WTC11 (cell line): ENCODE results near the gene CPD. TPM values are rescaled to one million over a fixed set of nuclear protein-coding genes. Genes with fewer than 3 reads are reported as not detected.

ENCODE experiments used
- ATAC-seq: fragments of 200-7000 bp; cut with Tn5 transposase; 2 replicates; pipeline ENCODE4 v1.10.0; 2021; ENCODE audit warnings: mild to moderate bottlenecking, moderate library complexity
- CTCF ChIA-PET: fragments of 300-600 bp; sonication (Branson Sonifier 250); formaldehyde crosslinking; loops from one replicate; lab custom pipeline; 2021; ENCODE audit warnings: antibody characterized with exemption; lab: Charles Lee
- POLR2A ChIA-PET: fragments of 350-600 bp; sonication (Branson Sonifier 250); formaldehyde crosslinking; loops from one replicate; lab custom pipeline; 2021; ENCODE audit warnings: antibody characterized with exemption; lab: Charles Lee
- DNase-seq: peaks from one replicate; pipeline ENCODE4 v3.0.0; 2021; ENCODE audit warnings: low spot score
- H3K27ac Mint-ChIP-seq: 2 replicates; pipeline ENCODE4 v1.8.0; 2021; ENCODE audit warnings: mixed read lengths
- H3K27me3 Mint-ChIP-seq: 2 replicates; pipeline ENCODE4 v1.8.0; 2021; ENCODE audit warnings: low read depth, mild to moderate bottlenecking, moderate library complexity, mixed read lengths
- H3K36me3 Mint-ChIP-seq: 2 replicates; pipeline ENCODE4 v1.8.0; 2021; ENCODE audit warnings: mixed read lengths
- H3K4me1 Mint-ChIP-seq: 2 replicates; pipeline ENCODE4 v1.8.0; 2022; ENCODE audit warnings: mixed read lengths
- H3K4me3 Mint-ChIP-seq: 2 replicates; pipeline ENCODE4 v1.8.0; 2021; ENCODE audit warnings: mild to moderate bottlenecking, moderate library complexity, mixed read lengths
- H3K9me3 Mint-ChIP-seq: 2 replicates; pipeline ENCODE4 v1.8.0; 2021; ENCODE audit warnings: mixed read lengths
- CDX4 ChIP-seq: fragments of 250-450 bp; sonication (Bioruptor Pico); IDR thresholded peaks from 2 replicates; pipeline ENCODE4 v1.9.0; 2021; ENCODE audit warnings: moderate library complexity, mild to moderate bottlenecking, inconsistent platforms, borderline replicate concordance
- CREB1 ChIP-seq: sonication (generic); formaldehyde crosslinking; IDR thresholded peaks from 2 replicates; pipeline ENCODE4 v1.8.0; 2023; ENCODE audit warnings: mild to moderate bottlenecking, missing genetic modification reagents
- FOXJ3 ChIP-seq: sonication (generic); formaldehyde crosslinking; IDR thresholded peaks from 2 replicates; pipeline ENCODE4 v1.9.0; 2021; ENCODE audit warnings: missing genetic modification reagents, mild to moderate bottlenecking, borderline replicate concordance
- FOXK1 ChIP-seq: sonication (generic); formaldehyde crosslinking; IDR thresholded peaks from 2 replicates; pipeline ENCODE4 v1.8.0; 2022; ENCODE audit warnings: mild to moderate bottlenecking, moderate library complexity, missing genetic modification reagents
- FOXP1 ChIP-seq: sonication (generic); formaldehyde crosslinking; IDR thresholded peaks from 2 replicates; pipeline ENCODE4 v1.8.0; 2022; ENCODE audit warnings: missing genetic modification reagents, mild to moderate bottlenecking, moderate library complexity, borderline replicate concordance
- FOXP4 ChIP-seq: sonication (generic); formaldehyde crosslinking; IDR thresholded peaks from 2 replicates; pipeline ENCODE4 v1.8.0; 2022; ENCODE audit warnings: mild to moderate bottlenecking, missing genetic modification reagents
- JUN ChIP-seq: sonication (generic); formaldehyde crosslinking; IDR thresholded peaks from 2 replicates; pipeline ENCODE4 v1.8.0; 2023; ENCODE audit warnings: mild to moderate bottlenecking, missing genetic modification reagents
- MAX ChIP-seq: sonication (generic); formaldehyde crosslinking; IDR thresholded peaks from 2 replicates; pipeline ENCODE4 v1.8.0; 2022; ENCODE audit warnings: mild to moderate bottlenecking, missing genetic modification reagents
- MLX ChIP-seq: sonication (generic); formaldehyde crosslinking; IDR thresholded peaks from 2 replicates; pipeline ENCODE4 v1.8.1; 2023; ENCODE audit warnings: mild to moderate bottlenecking, missing genetic modification reagents, moderate library complexity
- PRRX2 ChIP-seq: fragments of 250-450 bp; sonication (Bioruptor Pico); IDR thresholded peaks from 2 replicates; pipeline ENCODE4 v1.8.0; 2021; ENCODE audit warnings: mild to moderate bottlenecking
- SMAD3 ChIP-seq: sonication (generic); formaldehyde crosslinking; IDR thresholded peaks from 2 replicates; pipeline ENCODE4 v1.8.0; 2022; ENCODE audit warnings: missing genetic modification reagents, mild to moderate bottlenecking, borderline replicate concordance
- SOX15 ChIP-seq: fragments of 250-450 bp; sonication (Bioruptor Pico); IDR thresholded peaks from 2 replicates; pipeline ENCODE4 v1.9.0; 2021; ENCODE audit warnings: mild to moderate bottlenecking
- SP1 ChIP-seq: sonication (generic); formaldehyde crosslinking; conservative IDR thresholded peaks from 2 replicates; pipeline ENCODE4 v1.8.1; 2022; ENCODE audit warnings: missing genetic modification reagents
- TEAD1 ChIP-seq: sonication (generic); formaldehyde crosslinking; IDR thresholded peaks from 2 replicates; pipeline ENCODE4 v1.8.0; 2022; ENCODE audit warnings: mild to moderate bottlenecking, missing genetic modification reagents
- TP53 ChIP-seq: sonication (generic); formaldehyde crosslinking; IDR thresholded peaks from 2 replicates; pipeline ENCODE4 v1.8.1; 2023; ENCODE audit warnings: mild to moderate bottlenecking, missing genetic modification reagents
- USF2 ChIP-seq: sonication (generic); formaldehyde crosslinking; IDR thresholded peaks from 2 replicates; pipeline ENCODE4 v1.8.1; 2023; ENCODE audit warnings: mild to moderate bottlenecking, missing genetic modification reagents, moderate library complexity
- ZBTB43 ChIP-seq: sonication (generic); formaldehyde crosslinking; IDR thresholded peaks from 2 replicates; pipeline ENCODE4 v1.8.1; 2023; ENCODE audit warnings: mild to moderate bottlenecking, missing genetic modification reagents
- ZMAT4 ChIP-seq: fragments of 250-450 bp; sonication (Bioruptor Pico); IDR thresholded peaks from 2 replicates; pipeline ENCODE4 v1.9.0; 2021; ENCODE audit warnings: mild to moderate bottlenecking
- ZNF121 ChIP-seq: sonication (generic); formaldehyde crosslinking; IDR thresholded peaks from 2 replicates; pipeline ENCODE4 v1.8.0; 2023; ENCODE audit warnings: missing genetic modification reagents
- ZNF219 ChIP-seq: sonication (generic); formaldehyde crosslinking; IDR thresholded peaks from 2 replicates; pipeline ENCODE4 v1.8.0; 2023; ENCODE audit warnings: missing genetic modification reagents, mild to moderate bottlenecking, borderline replicate concordance
- ZNF232 ChIP-seq: sonication (generic); formaldehyde crosslinking; IDR thresholded peaks from 2 replicates; pipeline ENCODE4 v1.8.0; 2022; ENCODE audit warnings: mild to moderate bottlenecking, missing genetic modification reagents
- ZNF396 ChIP-seq: fragments of 250-450 bp; sonication (Bioruptor Pico); IDR thresholded peaks from 2 replicates; pipeline ENCODE4 v1.8.0; 2021; ENCODE audit warnings: mild to moderate bottlenecking, moderate library complexity, borderline replicate concordance
- ZSCAN18 ChIP-seq: fragments of 250-450 bp; sonication (Bioruptor Pico); IDR thresholded peaks from 2 replicates; pipeline ENCODE4 v2.1.2; 2022; ENCODE audit warnings: mild to moderate bottlenecking, moderate library complexity
- total RNA-seq: library from RNA; stranded (reverse); gene quantifications from 3 replicates; pipeline ENCODE4 v1.2.3, GENCODE V29; 2021

The CPD gene
- total RNA-seq, 1 experiment from 2014 or later = 36.1 TPM

GRCh38 chr17:30495586-30495985 lies 116.9 kb downstream of the CPD start:
- H3K4me3 Mint-ChIP-seq = no peak overlapping the region
- no peak for DNase-seq
- ChIA-PET POLR2A (no interaction called here), CTCF (no interaction called here)
- no peak for TF ChIP-seq MLX (CRISPR knock-in tag)
- TF ChIP-seq SMAD3 = no peak
- TF ChIP-seq SOX15 (CRISPR knock-in tag) = no peak
- TF ChIP-seq ZMAT4 (CRISPR knock-in tag) = no peak
- no peak for TF ChIP-seq ZNF121 (CRISPR knock-in tag)
- TF ChIP-seq, all 79 proteins: peak for 0
- Mint-ChIP-seq H3K9me3 (no peaks in the 10 kb centered on the region), H3K36me3 (peaks cover 66% of the 10 kb centered on the region), H3K27me3 (no peaks in the 10 kb centered on the region), H3K4me1 (no peaks in the 10 kb centered on the region), H3K27ac (no peak overlapping the region)
- ATAC-seq = no peak

- Mint-ChIP-seq H3K27ac (no peak overlapping the region), H3K9me3 (no peaks in the 10 kb centered on the region), H3K4me3 (no peak overlapping the region), H3K27me3 (no peaks in the 10 kb centered on the region), H3K4me1 (peaks cover 8% of the 10 kb centered on the region), H3K36me3 (peaks cover 62% of the 10 kb centered on the region)
- ATAC-seq = no peak
- no peak for TF ChIP-seq TP53 (CRISPR knock-in tag)
- no peak for TF ChIP-seq FOXJ3 (CRISPR knock-in tag)
- TF ChIP-seq ZNF232 (CRISPR knock-in tag) = no peak
- TF ChIP-seq MAX = no peak
- TF ChIP-seq FOXP4 (CRISPR knock-in tag) = no peak
- TF ChIP-seq USF2 (CRISPR knock-in tag) = no peak
- no peak for TF ChIP-seq FOXP1 (CRISPR knock-in tag)
- no peak for TF ChIP-seq FOXK1 (CRISPR knock-in tag)
- no peak for TF ChIP-seq ZSCAN18 (CRISPR knock-in tag)
- no peak for TF ChIP-seq CREB1
- TF ChIP-seq ZNF396 = no peak
- POLR2A ChIA-PET = no interaction called here
- DNase-seq = no peak
- CTCF ChIA-PET = no interaction called here
Measured at GRCh38 chr17:30503558-30503957, 124.8 kb downstream of the CPD start.

GRCh38 chr17:30505868-30506417 lies 127.2 kb downstream of the CPD start:
- CTCF ChIA-PET = interaction anchor here (1.5 kb wide), 1 partner anchor 209 kb away, joined by 4 read pairs; no protein-coding TSS in a partner anchor
- H3K9me3 Mint-ChIP-seq = no peaks in the 10 kb centered on the region
- POLR2A ChIA-PET = no interaction called here
- H3K36me3 Mint-ChIP-seq = peaks cover 46% of the 10 kb centered on the region
- DNase-seq (no peak), ATAC-seq (no peak)
- H3K4me3 Mint-ChIP-seq = no peak overlapping the region
- H3K27me3 Mint-ChIP-seq = no peaks in the 10 kb centered on the region
- TF ChIP-seq ZBTB43 (CRISPR knock-in tag) (no peak), TEAD1 (CRISPR knock-in tag) (no peak), SP1 (CRISPR knock-in tag) (no peak), CDX4 (CRISPR knock-in tag) (no peak), JUN (no peak), ZNF219 (CRISPR knock-in tag) (no peak), MAX (no peak), SMAD3 (no peak), PRRX2 (CRISPR knock-in tag) (no peak)
- peaks cover 8% of the 10 kb centered on the region for H3K4me1 Mint-ChIP-seq
- H3K27ac Mint-ChIP-seq = peak overlapping the region; percentile 30; the same call in 1 of the 2 replicates
